Activated CD4-positive, alpha-beta memory T cell treated with anti-CD3 and anti-CD28 coated beads for 36 hours (primary cell): ENCODE measurements around the gene HHAT. TPM values are rescaled to one million over a fixed set of nuclear protein-coding genes. Genes with fewer than 3 reads are reported as not detected.

Experiments used
- CTCF ChIA-PET: fragments of 350-600 bp; sonication (Branson Sonifier 250); formaldehyde crosslinking; loops from one replicate; lab custom pipeline; 2021; ENCODE audit warnings: antibody characterized with exemption, inconsistent platforms; lab: Charles Lee
- POLR2A ChIA-PET: fragments of 350-600 bp; sonication (Branson Sonifier 250); formaldehyde crosslinking; loops from one replicate; lab custom pipeline; 2021; ENCODE audit warnings: antibody characterized with exemption; lab: Charles Lee
- DNase-seq: peaks from one replicate; pipeline ENCODE4 v3.0.0-alpha.2; 2020
- H3K27ac Mint-ChIP-seq: one replicate; pipeline ENCODE4 v1.8.0; 2021; ENCODE audit warnings: mixed read lengths
- H3K27me3 Mint-ChIP-seq: one replicate; pipeline ENCODE4 v1.8.0; 2021; ENCODE audit warnings: mixed read lengths
- H3K36me3 Mint-ChIP-seq: one replicate; pipeline ENCODE4 v1.8.0; 2021; ENCODE audit warnings: mixed read lengths
- H3K4me1 Mint-ChIP-seq: one replicate; pipeline ENCODE4 v1.8.0; 2021; ENCODE audit warnings: low read depth, mixed read lengths
- H3K4me3 Mint-ChIP-seq: one replicate; pipeline ENCODE4 v1.8.0; 2021; ENCODE audit warnings: mild to moderate bottlenecking, mixed read lengths
- H3K9me3 Mint-ChIP-seq: one replicate; pipeline ENCODE4 v1.8.0; 2021; ENCODE audit warnings: mixed read lengths
- intact Hi-C: fragments of 100-400 bp; cut with micrococcal nuclease; formaldehyde crosslinking; loops from one replicate; pipeline ENCODE4 v1.15.1; 2023
- total RNA-seq, 2 experiments: library from RNA; stranded (reverse); gene quantifications; one replicate each; pipeline ENCODE4 v1.2.3, GENCODE V29; 2021

HHAT gene
- total RNA-seq, 2 experiments from 2014 or later, result 1.6 to 1.8 TPM

- intact Hi-C loops, result loop anchor here (10.0 kb wide), 1 partner anchor 283 kb away; no protein-coding TSS in a partner anchor
- no peak overlapping the region for H3K27ac Mint-ChIP-seq
- no peaks in the 10 kb centered on the region for H3K36me3 Mint-ChIP-seq
- DNase-seq, result no peak
- H3K9me3 Mint-ChIP-seq, result no peaks in the 10 kb centered on the region
- peaks cover 3% of the 10 kb centered on the region for H3K4me1 Mint-ChIP-seq
- no peak overlapping the region for H3K4me3 Mint-ChIP-seq
- CTCF ChIA-PET, result interaction anchor here (0.7 kb wide), 1 partner anchor 29 kb away, joined by 3 read pairs; no protein-coding TSS in a partner anchor
- peaks cover 1% of the 10 kb centered on the region for H3K27me3 Mint-ChIP-seq
- POLR2A ChIA-PET, result no interaction called here
These were observed 359.0 kb downstream of the HHAT start for GRCh38 chr1:210687582-210688279.

DNA sequence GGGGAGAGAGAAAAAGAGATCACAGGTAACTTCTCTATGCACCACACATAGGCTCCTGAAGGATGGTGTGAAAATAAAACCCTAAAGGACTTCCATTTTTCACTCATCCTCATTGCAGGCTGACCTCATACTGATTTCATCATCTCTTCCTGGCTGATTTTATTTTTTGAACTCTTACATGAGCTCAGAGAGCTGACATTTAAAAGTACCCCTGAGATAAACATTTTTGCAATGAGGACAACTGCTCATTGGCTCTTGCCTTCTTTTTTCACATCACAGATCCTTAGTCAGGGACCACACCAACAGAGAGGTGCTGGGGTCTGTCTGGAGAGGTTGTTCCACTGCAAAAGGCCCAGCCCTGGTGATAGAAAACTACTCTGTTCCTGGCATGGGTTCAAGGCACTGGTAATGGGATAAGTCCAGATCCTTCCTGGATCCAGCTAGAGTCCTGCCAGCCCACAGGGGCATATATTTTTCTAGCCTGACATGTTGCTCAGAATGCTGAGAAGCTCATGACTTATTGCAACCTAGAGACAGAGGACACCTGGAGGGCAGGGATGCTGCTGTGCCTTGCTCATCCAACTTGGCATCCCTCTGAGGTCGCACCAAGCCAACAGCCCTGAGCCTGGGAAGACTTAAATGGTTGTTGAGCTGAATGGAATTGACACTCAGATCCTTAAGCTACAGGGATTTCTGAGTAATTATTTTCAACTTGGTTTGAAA, 360.0 kb downstream of the HHAT start:
- Mint-ChIP-seq H3K9me3 (no peaks in the 10 kb centered on the region), H3K36me3 (no peaks in the 10 kb centered on the region), H3K4me1 (peaks cover 3% of the 10 kb centered on the region), H3K4me3 (no peak overlapping the region), H3K27ac (no peak overlapping the region), H3K27me3 (peaks cover 1% of the 10 kb centered on the region)
- no peak for DNase-seq
- ChIA-PET POLR2A (no interaction called here), CTCF (interaction anchor here (0.6 to 1.6 kb wide), 2 partner anchors 11 to 230 kb away, joined by 3 to 4 read pairs; no protein-coding TSS in a partner anchor)
- intact Hi-C loops, result loop anchor here (10.0 kb wide), 1 partner anchor 284 kb away; no protein-coding TSS in a partner anchor

GRCh38 chr1:210689826-210690225, 361.1 kb downstream of the HHAT start:
- Mint-ChIP-seq H3K27ac (no peak overlapping the region), H3K27me3 (peaks cover 1% of the 10 kb centered on the region), H3K36me3 (no peaks in the 10 kb centered on the region), H3K4me1 (peaks cover 3% of the 10 kb centered on the region), H3K4me3 (no peak overlapping the region), H3K9me3 (no peaks in the 10 kb centered on the region)
- CTCF ChIA-PET, result interaction anchor here (1.6 kb wide), 1 partner anchor 12 kb away, joined by 4 read pairs; no protein-coding TSS in a partner anchor
- intact Hi-C loops, result loop anchor here (10.0 kb wide), 1 partner anchor 285 kb away; no protein-coding TSS in a partner anchor
- POLR2A ChIA-PET, result no interaction called here
- DNase-seq, result no peak

- peaks cover 1% of the 10 kb centered on the region for H3K27me3 Mint-ChIP-seq
- H3K4me3 Mint-ChIP-seq, result no peak overlapping the region
- peaks cover 3% of the 10 kb centered on the region for H3K4me1 Mint-ChIP-seq
- DNase-seq, result no peak
- intact Hi-C loops, result no loop called here
- H3K36me3 Mint-ChIP-seq, result no peaks in the 10 kb centered on the region
- ChIA-PET CTCF (no interaction called here), POLR2A (no interaction called here)
- no peaks in the 10 kb centered on the region for H3K9me3 Mint-ChIP-seq
- H3K27ac Mint-ChIP-seq, result no peak overlapping the region
These were observed 361.5 kb downstream of the HHAT start for GRCh38 chr1:210690236-210690635.

DNA sequence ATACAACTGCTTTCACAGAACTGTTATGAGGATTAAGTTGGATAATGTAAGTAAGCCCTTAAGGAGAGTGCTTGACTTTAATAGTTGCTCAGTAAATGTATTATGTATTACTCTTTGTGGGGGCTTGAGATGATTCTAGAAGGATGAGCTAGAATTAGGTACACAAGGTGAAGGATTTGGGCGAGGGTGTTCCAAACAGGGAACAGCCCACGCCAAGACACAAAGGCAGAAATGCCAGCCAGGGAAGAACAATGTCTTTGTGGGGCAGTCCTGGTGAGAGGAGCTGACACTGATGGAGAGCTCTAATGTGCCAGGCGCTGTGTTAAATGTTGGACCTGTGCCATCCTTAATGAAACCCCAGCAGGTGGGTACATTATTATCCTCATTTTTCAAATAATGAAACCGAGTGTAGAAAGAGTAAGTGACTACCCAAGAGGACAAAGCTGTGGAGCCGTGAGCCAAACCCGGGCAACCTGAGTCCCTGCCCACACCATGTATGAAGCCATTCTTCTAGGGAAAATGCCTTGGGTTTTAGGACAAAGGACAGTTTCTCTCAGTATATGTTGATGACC, 362.4 kb downstream of the HHAT start:
- Mint-ChIP-seq H3K4me1 (peaks cover 3% of the 10 kb centered on the region), H3K4me3 (no peak overlapping the region), H3K27ac (no peak overlapping the region), H3K27me3 (peaks cover 1% of the 10 kb centered on the region), H3K9me3 (no peaks in the 10 kb centered on the region), H3K36me3 (no peaks in the 10 kb centered on the region)
- intact Hi-C loops, result no loop called here
- CTCF ChIA-PET, result no interaction called here
- DNase-seq, result no peak
- POLR2A ChIA-PET, result no interaction called here

DNA sequence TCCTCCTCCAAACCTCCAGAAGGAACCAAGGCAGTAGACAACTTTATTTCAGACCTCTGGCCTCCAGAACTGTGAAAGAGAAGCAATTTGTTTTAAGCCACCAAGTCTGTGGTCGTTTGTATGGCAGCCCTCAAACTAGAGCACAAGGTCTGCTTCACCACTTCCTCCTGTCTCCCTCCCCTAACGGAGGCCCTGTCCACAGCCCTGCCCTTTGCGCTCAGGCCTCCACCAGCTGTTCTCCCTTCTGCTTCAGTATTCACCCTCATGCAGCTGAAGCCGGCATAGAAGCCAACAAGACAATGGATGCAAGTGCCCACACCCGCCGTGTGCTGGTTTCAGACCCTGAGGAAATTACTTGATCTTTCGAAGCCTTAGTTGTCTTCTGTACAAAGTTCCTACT, 364.1 kb downstream of the HHAT start:
- H3K27ac Mint-ChIP-seq, result no peak overlapping the region

GRCh38 chr1:210695026-210695425, 366.3 kb downstream of the HHAT start:
- CTCF ChIA-PET, result no interaction called here
- Mint-ChIP-seq H3K36me3 (no peaks in the 10 kb centered on the region), H3K9me3 (no peaks in the 10 kb centered on the region), H3K27me3 (peaks cover 3% of the 10 kb centered on the region), H3K4me1 (peaks cover 3% of the 10 kb centered on the region), H3K27ac (no peak overlapping the region), H3K4me3 (no peak overlapping the region)
- DNase-seq, result no peak
- intact Hi-C loops, result no loop called here
- POLR2A ChIA-PET, result no interaction called here

More for the DNA sequence above, 364.1 kb downstream of the HHAT start:
- H3K9me3 Mint-ChIP-seq, result no peaks in the 10 kb centered on the region
- H3K4me1 Mint-ChIP-seq, result peaks cover 3% of the 10 kb centered on the region
- ChIA-PET POLR2A (no interaction called here), CTCF (no interaction called here)
- peaks cover 1% of the 10 kb centered on the region for H3K27me3 Mint-ChIP-seq
- intact Hi-C loops, result no loop called here
- no peaks in the 10 kb centered on the region for H3K36me3 Mint-ChIP-seq
- no peak for DNase-seq
- H3K4me3 Mint-ChIP-seq, result no peak overlapping the region

DNA sequence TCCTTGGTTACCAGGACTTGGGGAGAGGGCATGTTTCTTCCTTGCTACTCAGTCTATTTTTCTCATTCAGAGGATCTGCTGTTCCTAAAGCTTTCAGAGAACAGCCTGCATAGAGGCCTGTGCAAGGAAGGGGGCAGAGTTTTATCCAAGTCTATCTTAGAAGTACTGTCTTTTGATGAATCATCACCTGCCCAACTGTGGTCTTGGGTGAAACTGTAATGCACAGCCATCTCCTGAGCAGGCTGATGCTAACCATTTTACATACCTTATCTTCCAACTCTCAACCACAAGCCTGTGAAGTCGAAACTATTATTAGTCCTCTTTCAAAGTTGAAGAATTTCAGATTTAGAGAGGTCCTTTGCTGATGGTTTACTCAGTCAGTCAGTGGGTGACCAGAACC, 368.0 kb downstream of the HHAT start:
- Mint-ChIP-seq H3K4me1 (peaks cover 3% of the 10 kb centered on the region), H3K36me3 (no peaks in the 10 kb centered on the region), H3K27ac (no peak overlapping the region), H3K4me3 (no peak overlapping the region), H3K27me3 (peaks cover 3% of the 10 kb centered on the region), H3K9me3 (no peaks in the 10 kb centered on the region)
- CTCF ChIA-PET, result no interaction called here
- intact Hi-C loops, result no loop called here
- POLR2A ChIA-PET, result no interaction called here
- no peak for DNase-seq

DNA sequence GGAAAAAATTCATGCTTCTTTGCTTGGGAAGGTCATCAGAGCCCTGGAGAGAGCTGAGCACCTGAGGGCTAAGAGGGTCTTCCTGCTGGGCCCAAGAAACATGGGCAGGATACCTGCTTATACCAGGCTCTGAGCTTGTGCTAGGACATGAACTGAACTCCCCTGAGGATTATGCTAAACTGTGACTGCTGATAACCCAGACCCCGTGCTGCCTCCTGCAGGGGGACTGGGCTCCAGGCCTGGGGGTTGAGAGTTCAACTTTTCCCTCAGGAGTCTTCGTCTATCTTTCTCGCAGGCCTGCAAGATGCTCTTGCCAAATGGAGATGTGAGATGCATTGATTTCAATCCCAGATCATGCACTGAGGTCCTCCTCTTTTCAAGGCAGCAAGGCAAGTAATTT, 368.5 kb downstream of the HHAT start:
- no peak for DNase-seq
- H3K4me3 Mint-ChIP-seq, result no peak overlapping the region
- intact Hi-C loops, result no loop called here
- H3K4me1 Mint-ChIP-seq, result peaks cover 3% of the 10 kb centered on the region
- no peaks in the 10 kb centered on the region for H3K9me3 Mint-ChIP-seq
- H3K27ac Mint-ChIP-seq, result no peak overlapping the region
- CTCF ChIA-PET, result no interaction called here
- H3K36me3 Mint-ChIP-seq, result no peaks in the 10 kb centered on the region
- peaks cover 3% of the 10 kb centered on the region for H3K27me3 Mint-ChIP-seq
- POLR2A ChIA-PET, result no interaction called here

- H3K36me3 Mint-ChIP-seq, result no peaks in the 10 kb centered on the region
- no peaks in the 10 kb centered on the region for H3K9me3 Mint-ChIP-seq
- ChIA-PET CTCF (no interaction called here), POLR2A (no interaction called here)
- no peak overlapping the region for H3K27ac Mint-ChIP-seq
- H3K4me1 Mint-ChIP-seq, result no peaks in the 10 kb centered on the region
- intact Hi-C loops, result no loop called here
- H3K4me3 Mint-ChIP-seq, result no peak overlapping the region
- DNase-seq, result no peak
- peaks cover 2% of the 10 kb centered on the region for H3K27me3 Mint-ChIP-seq
These were observed 370.0 kb downstream of the HHAT start for GRCh38 chr1:210698661-210699060.

DNA sequence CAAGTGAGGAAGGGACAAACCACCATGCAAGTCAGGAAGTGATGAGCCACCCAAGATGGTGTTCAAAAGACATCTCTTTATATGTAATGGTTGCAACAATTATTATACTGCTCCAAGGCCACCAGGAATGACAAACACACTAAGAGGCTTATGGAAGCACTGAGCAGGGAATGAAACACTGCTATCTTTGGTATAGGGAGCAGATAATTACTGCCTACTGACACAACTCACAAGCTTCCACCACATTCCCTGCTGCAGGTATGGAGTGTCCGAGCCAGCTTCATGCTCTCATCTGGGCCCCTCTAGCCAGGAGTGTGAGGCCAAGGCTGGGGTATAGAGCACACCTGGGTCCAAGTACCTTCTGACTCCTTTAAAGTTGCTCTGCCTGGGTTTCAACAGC, 371.4 kb downstream of the HHAT start:
- H3K27ac Mint-ChIP-seq, result no peak overlapping the region
- intact Hi-C loops, result no loop called here
- peaks cover 2% of the 10 kb centered on the region for H3K27me3 Mint-ChIP-seq
- CTCF ChIA-PET, result no interaction called here
- no peak for DNase-seq
- no peaks in the 10 kb centered on the region for H3K4me1 Mint-ChIP-seq
- POLR2A ChIA-PET, result no interaction called here
- no peaks in the 10 kb centered on the region for H3K36me3 Mint-ChIP-seq
- H3K9me3 Mint-ChIP-seq, result no peaks in the 10 kb centered on the region
- no peak overlapping the region for H3K4me3 Mint-ChIP-seq

- no peaks in the 10 kb centered on the region for H3K4me1 Mint-ChIP-seq
- no peak for DNase-seq
- H3K4me3 Mint-ChIP-seq, result no peak overlapping the region
- POLR2A ChIA-PET, result no interaction called here
- H3K36me3 Mint-ChIP-seq, result no peaks in the 10 kb centered on the region
- no peak overlapping the region for H3K27ac Mint-ChIP-seq
- peaks cover 2% of the 10 kb centered on the region for H3K27me3 Mint-ChIP-seq
- H3K9me3 Mint-ChIP-seq, result no peaks in the 10 kb centered on the region
- intact Hi-C loops, result no loop called here
- CTCF ChIA-PET, result no interaction called here
These were observed 371.8 kb downstream of the HHAT start for GRCh38 chr1:210700511-210700910.
